HEK293 (cell line): ENCODE results near the gene PPM1F.

ENCODE experiments used
- CTCF ChIA-PET: fragments of 350-600 bp; formaldehyde crosslinking; extraction: SDS; loops from one replicate; lab custom pipeline; 2021; ENCODE audit warnings: antibody characterized with exemption; lab: Yijun Ruan, JAX
- POLR2A ChIA-PET: fragments of 300-600 bp; formaldehyde crosslinking; extraction: SDS; loops from one replicate; lab custom pipeline; 2020; ENCODE audit warnings: antibody characterized with exemption, inconsistent platforms; lab: Yijun Ruan, JAX
- H3K27ac ChIP-seq: fragments of 200-500 bp; sonication (Bioruptor generic); 2 replicates; pipeline ENCODE4 v1.5.1; 2014; ENCODE audit warnings: low read depth, low read length, control low read depth, inconsistent platforms; ENCODE audit errors: extremely low read depth
- H3K36me3 ChIP-seq, 2 experiments: fragments of 200-500 bp in 1 of 2; sonication (Bioruptor generic) in 1 of 2; 1 replicate in 1 of 2; 2 replicates in 1 of 2; pipeline ENCODE4 v1.5.1; 2014 to 2017; ENCODE audit warnings: inconsistent platforms in 2 of 2, low read length in 2 of 2; ENCODE audit not compliant: control insufficient read depth in 2 of 2, insufficient read depth in 1 of 2
- H3K4me1 ChIP-seq: fragments of 200-500 bp; sonication (Bioruptor generic); 2 replicates; pipeline ENCODE4 v1.5.1; 2014; ENCODE audit warnings: mild to moderate bottlenecking, low read length, inconsistent platforms; ENCODE audit not compliant: control insufficient read depth, insufficient read depth
- H3K4me3 ChIP-seq: 2 replicates; pipeline ENCODE4 v1.5.1; 2011; ENCODE audit warnings: low read depth, mild to moderate bottlenecking, control low read depth, low read length, moderate library complexity
- H3K9me3 ChIP-seq: fragments of 200-500 bp; sonication (Bioruptor generic); 2 replicates; pipeline ENCODE4 v1.5.1; 2014; ENCODE audit warnings: low read depth, low read length, inconsistent platforms; ENCODE audit not compliant: control insufficient read depth, insufficient read depth
- GLIS1 ChIP-seq: fragments of 450-650 bp; formaldehyde crosslinking; IDR thresholded peaks from 2 replicates; pipeline ENCODE4 v1.5.1; 2016; ENCODE audit warnings: missing biosample characterization, missing genetic modification characterization
- SALL2 ChIP-seq: fragments of 450-650 bp; formaldehyde crosslinking; IDR thresholded peaks from 2 replicates; pipeline ENCODE4 v1.5.0; 2017; ENCODE audit warnings: missing biosample characterization, mild to moderate bottlenecking, missing genetic modification characterization, borderline replicate concordance
- SCRT2 ChIP-seq: fragments of 450-650 bp; formaldehyde crosslinking; IDR thresholded peaks from 2 replicates; pipeline ENCODE4 v1.5.1; 2016; ENCODE audit warnings: missing biosample characterization, missing genetic modification characterization
- ZBTB21 ChIP-seq: fragments of 450-650 bp; formaldehyde crosslinking; IDR thresholded peaks from 2 replicates; pipeline ENCODE4 v1.5.1; 2017; ENCODE audit warnings: missing biosample characterization, missing genetic modification characterization
- ZIC2 ChIP-seq: fragments of 450-650 bp; formaldehyde crosslinking; IDR thresholded peaks from 2 replicates; pipeline ENCODE4 v1.5.1; 2016; ENCODE audit warnings: missing biosample characterization, missing genetic modification characterization
- ZNF10 ChIP-seq: fragments of 450-650 bp; formaldehyde crosslinking; IDR thresholded peaks from 2 replicates; pipeline ENCODE4 v1.5.1; 2017; ENCODE audit warnings: missing biosample characterization, missing genetic modification characterization
- ZNF121 ChIP-seq: fragments of 450-650 bp; formaldehyde crosslinking; IDR thresholded peaks from 2 replicates; pipeline ENCODE4 v1.5.1; 2016; ENCODE audit warnings: missing biosample characterization, missing genetic modification characterization
- ZNF138 ChIP-seq: fragments of 450-650 bp; formaldehyde crosslinking; IDR thresholded peaks from 2 replicates; pipeline ENCODE4 v1.5.1; 2016; ENCODE audit warnings: missing biosample characterization, missing genetic modification characterization, borderline replicate concordance
- TF ChIP-seq, protein P1 (sequence below): fragments of 450-650 bp; formaldehyde crosslinking; IDR thresholded peaks from 2 replicates; pipeline ENCODE4 v1.5.1; 2016; ENCODE audit warnings: missing biosample characterization, missing genetic modification characterization
- TF ChIP-seq, protein P2 (sequence below): fragments of 450-650 bp; formaldehyde crosslinking; optimal IDR thresholded peaks from 2 replicates; pipeline ENCODE3; 2016; ENCODE audit warnings: missing biosample characterization, mild to moderate bottlenecking, missing genetic modification characterization
- TF ChIP-seq, protein P3 (sequence below): fragments of 450-650 bp; formaldehyde crosslinking; IDR thresholded peaks from 2 replicates; pipeline ENCODE4 v1.5.1; 2017; ENCODE audit warnings: missing biosample characterization, missing genetic modification characterization
- TF ChIP-seq, protein P4 (sequence below): fragments of 450-650 bp; formaldehyde crosslinking; IDR thresholded peaks from 2 replicates; pipeline ENCODE4 v1.5.1; 2016; ENCODE audit warnings: missing biosample characterization, missing genetic modification characterization, borderline replicate concordance

PPM1F gene

DNA sequence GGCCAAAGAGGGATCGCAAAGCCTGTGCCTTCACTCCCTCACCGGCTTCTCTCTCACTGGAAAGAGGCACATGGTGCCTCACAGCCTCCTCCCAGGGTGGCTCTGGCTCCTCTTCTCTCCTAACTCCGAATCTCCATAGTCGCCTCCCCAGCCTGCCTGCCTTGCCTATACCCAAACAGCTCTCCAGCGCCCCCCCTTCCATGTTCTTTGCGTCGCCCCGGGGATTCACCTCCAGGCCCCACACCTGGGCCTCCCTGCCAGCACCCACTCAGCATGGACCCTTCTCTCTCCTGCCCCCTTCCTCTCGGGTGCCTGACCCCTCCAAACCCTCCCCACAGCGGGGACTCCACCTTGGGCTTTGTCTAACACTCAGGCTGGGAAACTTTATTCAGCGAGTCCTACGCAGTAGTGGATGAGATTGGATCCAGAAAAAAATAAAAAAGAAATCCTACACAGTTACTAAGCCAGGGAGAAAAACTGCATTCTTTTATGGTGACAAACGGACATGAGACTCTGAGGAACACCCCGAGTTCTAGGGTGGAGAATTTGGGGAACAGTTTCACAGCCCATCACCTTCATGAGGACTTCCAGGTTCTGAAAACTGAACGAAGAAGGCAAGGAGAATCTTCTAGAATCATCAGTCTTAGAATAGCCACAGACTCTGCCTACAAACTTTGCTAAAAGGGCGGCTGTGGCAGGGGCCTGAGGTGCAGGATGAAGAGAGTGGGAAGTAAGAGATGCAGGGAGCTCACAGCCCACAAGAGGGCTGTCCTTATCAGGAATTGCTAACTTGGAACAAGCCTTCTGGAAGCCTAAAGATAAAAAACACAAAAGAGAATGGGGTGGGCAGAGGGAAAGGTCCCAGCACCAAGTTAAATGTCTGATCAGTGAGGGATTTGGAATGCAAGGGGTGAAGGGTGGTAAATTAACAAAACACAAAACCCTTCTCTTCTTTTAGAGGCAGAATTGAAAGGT lies 5.3 kb downstream of the PPM1F start (continued):
- TF ChIP-seq, protein P1, sequence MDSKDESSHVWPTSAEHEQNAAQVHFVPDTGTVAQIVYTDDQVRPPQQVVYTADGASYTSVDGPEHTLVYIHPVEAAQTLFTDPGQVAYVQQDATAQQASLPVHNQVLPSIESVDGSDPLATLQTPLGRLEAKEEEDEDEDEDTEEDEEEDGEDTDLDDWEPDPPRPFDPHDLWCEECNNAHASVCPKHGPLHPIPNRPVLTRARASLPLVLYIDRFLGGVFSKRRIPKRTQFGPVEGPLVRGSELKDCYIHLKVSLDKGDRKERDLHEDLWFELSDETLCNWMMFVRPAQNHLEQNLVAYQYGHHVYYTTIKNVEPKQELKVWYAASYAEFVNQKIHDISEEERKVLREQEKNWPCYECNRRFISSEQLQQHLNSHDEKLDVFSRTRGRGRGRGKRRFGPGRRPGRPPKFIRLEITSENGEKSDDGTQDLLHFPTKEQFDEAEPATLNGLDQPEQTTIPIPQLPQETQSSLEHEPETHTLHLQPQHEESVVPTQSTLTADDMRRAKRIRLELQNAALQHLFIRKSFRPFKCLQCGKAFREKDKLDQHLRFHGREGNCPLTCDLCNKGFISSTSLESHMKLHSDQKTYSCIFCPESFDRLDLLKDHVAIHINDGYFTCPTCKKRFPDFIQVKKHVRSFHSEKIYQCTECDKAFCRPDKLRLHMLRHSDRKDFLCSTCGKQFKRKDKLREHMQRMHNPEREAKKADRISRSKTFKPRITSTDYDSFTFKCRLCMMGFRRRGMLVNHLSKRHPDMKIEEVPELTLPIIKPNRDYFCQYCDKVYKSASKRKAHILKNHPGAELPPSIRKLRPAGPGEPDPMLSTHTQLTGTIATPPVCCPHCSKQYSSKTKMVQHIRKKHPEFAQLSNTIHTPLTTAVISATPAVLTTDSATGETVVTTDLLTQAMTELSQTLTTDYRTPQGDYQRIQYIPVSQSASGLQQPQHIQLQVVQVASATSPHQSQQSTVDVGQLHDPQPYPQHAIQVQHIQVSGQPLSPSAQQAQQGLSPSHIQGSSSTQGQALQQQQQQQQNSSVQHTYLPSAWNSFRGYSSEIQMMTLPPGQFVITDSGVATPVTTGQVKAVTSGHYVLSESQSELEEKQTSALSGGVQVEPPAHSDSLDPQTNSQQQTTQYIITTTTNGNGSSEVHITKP (tag by site-specific recombination) = peak; percentile 30; the same call in 1 of the 2 replicates
- TF ChIP-seq ZNF10 (no peak), ZIC2 (peak; percentile 47)

DNA sequence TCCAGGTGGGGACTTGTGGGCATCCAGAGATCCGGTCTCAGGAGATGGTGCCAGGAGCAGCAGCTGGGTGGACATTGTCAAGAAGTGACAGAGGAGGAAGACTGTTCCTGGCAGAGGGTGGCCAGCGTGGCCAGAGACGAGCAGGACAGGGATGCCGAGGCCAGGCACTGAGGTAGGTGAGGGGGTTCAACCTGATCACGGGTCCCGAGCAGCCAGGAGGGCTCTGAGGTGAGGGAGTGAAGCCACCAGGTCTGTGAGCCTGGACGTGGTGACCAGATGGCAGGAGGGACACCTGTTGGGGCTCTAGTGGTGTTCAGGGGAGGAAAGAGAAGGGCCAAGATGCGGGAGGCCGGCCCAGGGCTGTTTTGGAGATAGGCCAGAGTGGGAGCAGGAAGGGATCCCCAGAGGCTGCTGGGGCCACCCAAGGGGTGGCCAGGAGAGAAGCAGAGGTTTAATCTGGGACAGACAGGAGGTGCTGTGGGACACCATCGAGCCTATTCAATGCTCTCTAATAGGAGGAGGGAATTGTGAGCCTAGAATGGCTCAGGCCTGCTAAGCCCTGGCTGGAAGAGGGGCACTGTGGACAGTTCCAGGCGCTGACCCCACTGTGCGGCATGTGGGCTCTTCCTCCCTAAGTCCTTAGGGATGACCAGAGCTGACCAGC lies 6.3 kb downstream of the PPM1F start:
- peaks cover 0 to 48% of the 10 kb centered on the region in 2 experiments; a peak in 1 of 3 replicates for H3K36me3 ChIP-seq
- no peaks in the 10 kb centered on the region for H3K9me3 ChIP-seq
- no peak overlapping the region for H3K27ac ChIP-seq
- POLR2A ChIA-PET = interaction anchor here (0.6 kb wide), 1 partner anchor 710 kb away, joined by 4 read pairs; no protein-coding TSS in a partner anchor
- no peak overlapping the region for H3K4me3 ChIP-seq
- no peaks in the 10 kb centered on the region for H3K4me1 ChIP-seq
- CTCF ChIA-PET = interaction anchor here (8.2 kb wide), 1 partner anchor 7 kb away, joined by 120 read pairs; no protein-coding TSS in a partner anchor
- TF ChIP-seq GLIS1 (tag by site-specific recombination) = no peak
- TF ChIP-seq SCRT2 (tag by site-specific recombination) = peak; percentile 63; the same call in 1 of the 2 replicates
- TF ChIP-seq ZNF138 = no peak
- TF ChIP-seq, protein P2, sequence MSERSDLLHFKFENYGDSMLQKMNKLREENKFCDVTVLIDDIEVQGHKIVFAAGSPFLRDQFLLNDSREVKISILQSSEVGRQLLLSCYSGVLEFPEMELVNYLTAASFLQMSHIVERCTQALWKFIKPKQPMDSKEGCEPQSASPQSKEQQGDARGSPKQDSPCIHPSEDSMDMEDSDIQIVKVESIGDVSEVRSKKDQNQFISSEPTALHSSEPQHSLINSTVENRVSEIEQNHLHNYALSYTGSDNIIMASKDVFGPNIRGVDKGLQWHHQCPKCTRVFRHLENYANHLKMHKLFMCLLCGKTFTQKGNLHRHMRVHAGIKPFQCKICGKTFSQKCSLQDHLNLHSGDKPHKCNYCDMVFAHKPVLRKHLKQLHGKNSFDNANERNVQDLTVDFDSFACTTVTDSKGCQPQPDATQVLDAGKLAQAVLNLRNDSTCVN (tag by site-specific recombination) = no peak
- TF ChIP-seq SALL2 (tag by site-specific recombination) = no peak
- TF ChIP-seq ZBTB21 (tag by site-specific recombination) = no peak
- TF ChIP-seq, protein P3, sequence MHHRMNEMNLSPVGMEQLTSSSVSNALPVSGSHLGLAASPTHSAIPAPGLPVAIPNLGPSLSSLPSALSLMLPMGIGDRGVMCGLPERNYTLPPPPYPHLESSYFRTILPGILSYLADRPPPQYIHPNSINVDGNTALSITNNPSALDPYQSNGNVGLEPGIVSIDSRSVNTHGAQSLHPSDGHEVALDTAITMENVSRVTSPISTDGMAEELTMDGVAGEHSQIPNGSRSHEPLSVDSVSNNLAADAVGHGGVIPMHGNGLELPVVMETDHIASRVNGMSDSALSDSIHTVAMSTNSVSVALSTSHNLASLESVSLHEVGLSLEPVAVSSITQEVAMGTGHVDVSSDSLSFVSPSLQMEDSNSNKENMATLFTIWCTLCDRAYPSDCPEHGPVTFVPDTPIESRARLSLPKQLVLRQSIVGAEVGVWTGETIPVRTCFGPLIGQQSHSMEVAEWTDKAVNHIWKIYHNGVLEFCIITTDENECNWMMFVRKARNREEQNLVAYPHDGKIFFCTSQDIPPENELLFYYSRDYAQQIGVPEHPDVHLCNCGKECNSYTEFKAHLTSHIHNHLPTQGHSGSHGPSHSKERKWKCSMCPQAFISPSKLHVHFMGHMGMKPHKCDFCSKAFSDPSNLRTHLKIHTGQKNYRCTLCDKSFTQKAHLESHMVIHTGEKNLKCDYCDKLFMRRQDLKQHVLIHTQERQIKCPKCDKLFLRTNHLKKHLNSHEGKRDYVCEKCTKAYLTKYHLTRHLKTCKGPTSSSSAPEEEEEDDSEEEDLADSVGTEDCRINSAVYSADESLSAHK (tag by site-specific recombination) = no peak

DNA sequence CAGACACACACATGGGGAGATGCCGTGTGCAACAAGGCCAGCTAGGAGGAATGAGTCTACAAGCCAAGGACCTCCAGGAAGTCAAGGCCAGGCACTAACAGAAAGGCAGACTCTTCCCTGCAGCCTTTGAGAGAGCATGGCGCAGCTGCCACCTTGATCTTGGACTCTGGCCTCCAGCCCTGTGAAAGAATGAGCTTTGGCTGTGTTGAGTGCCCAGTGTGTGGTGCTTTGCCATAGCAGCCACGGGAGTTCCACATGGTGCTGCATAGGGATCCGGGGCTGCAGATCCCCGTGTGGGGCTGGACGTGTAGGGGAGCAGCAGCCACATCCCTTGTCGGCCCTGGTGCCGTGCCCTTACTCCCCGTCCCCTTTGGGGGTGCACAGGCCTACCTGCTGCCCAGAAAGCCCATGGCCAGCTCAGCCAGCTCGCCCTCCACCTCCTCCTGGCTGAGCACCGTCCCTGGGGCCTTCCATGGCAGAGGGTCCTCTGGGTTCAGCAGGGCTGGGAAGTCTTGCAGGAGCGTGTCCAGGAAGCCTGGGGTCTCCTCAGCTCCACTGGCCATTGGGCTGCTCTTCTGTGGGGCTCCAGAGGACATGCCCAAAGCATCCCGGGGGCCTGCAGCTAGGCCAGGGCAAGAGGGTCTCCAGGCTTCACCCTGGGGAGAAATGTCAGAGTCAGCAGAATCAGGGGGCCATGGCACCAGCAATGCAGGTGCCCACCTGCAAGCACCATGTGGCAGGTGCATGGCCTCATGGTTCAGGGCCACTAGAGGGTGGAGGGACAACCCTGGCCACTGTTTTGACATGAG lies 7.0 kb downstream of the PPM1F start:
- Histone ChIP-seq H3K4me1 (no peaks in the 10 kb centered on the region), H3K4me3 (no peak overlapping the region), H3K9me3 (no peaks in the 10 kb centered on the region), H3K27ac (no peak overlapping the region), H3K36me3 (peaks cover 0 to 54% of the 10 kb centered on the region in 2 experiments; a peak in 1 of 3 replicates)
- CTCF ChIA-PET = interaction anchor here (0.5 to 1.2 kb wide), 2 partner anchors 18 to 232 kb away, joined by 6 to 8 read pairs; no protein-coding TSS in a partner anchor
- POLR2A ChIA-PET = no interaction called here
- TF ChIP-seq, protein P4, sequence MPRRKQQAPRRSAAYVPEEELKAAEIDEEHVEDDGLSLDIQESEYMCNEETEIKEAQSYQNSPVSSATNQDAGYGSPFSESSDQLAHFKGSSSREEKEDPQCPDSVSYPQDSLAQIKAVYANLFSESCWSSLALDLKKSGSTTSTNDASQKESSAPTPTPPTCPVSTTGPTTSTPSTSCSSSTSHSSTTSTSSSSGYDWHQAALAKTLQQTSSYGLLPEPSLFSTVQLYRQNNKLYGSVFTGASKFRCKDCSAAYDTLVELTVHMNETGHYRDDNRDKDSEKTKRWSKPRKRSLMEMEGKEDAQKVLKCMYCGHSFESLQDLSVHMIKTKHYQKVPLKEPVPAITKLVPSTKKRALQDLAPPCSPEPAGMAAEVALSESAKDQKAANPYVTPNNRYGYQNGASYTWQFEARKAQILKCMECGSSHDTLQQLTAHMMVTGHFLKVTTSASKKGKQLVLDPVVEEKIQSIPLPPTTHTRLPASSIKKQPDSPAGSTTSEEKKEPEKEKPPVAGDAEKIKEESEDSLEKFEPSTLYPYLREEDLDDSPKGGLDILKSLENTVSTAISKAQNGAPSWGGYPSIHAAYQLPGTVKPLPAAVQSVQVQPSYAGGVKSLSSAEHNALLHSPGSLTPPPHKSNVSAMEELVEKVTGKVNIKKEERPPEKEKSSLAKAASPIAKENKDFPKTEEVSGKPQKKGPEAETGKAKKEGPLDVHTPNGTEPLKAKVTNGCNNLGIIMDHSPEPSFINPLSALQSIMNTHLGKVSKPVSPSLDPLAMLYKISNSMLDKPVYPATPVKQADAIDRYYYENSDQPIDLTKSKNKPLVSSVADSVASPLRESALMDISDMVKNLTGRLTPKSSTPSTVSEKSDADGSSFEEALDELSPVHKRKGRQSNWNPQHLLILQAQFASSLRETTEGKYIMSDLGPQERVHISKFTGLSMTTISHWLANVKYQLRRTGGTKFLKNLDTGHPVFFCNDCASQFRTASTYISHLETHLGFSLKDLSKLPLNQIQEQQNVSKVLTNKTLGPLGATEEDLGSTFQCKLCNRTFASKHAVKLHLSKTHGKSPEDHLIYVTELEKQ (tag by site-specific recombination) = no peak
- TF ChIP-seq ZNF121 (tag by site-specific recombination) = peak; percentile 3; the same call in 1 of the 2 replicates
